K562 (cell line): ENCODE measurements around the gene JMJD1C. TPM values are rescaled to one million over a fixed set of nuclear protein-coding genes. Genes with fewer than 3 reads are reported as not detected.

Source experiments
- BRCA1 ChIP-seq, 2 experiments: fragments of 450-650 bp in 1 of 2; sonication (generic) in 1 of 2; formaldehyde crosslinking in 1 of 2; IDR thresholded peaks; 2 replicates each; pipeline versions ENCODE4 v1.5.0 to v1.6.1; 2017 to 2020; ENCODE audit warnings: mild to moderate bottlenecking in 1 of 2, missing genetic modification reagents in 1 of 2
- CHD7 ChIP-seq: fragments of 200-600 bp; sonication (generic); IDR thresholded peaks from one replicate; pipeline ENCODE4 v1.6.1; 2012; ENCODE audit warnings: mild to moderate bottlenecking, low read depth, low read length, inconsistent platforms
- COPS2 ChIP-seq: fragments of 450-650 bp; conservative IDR thresholded peaks from 2 replicates; pipeline ENCODE4 v1.6.1; 2016; ENCODE audit warnings: mild to moderate bottlenecking, moderate library complexity
- FOXA3 ChIP-seq, 2 experiments: fragments of 450-650 bp in 1 of 2; sonication (generic) in 1 of 2; formaldehyde crosslinking; IDR thresholded peaks in 1 of 2; conservative IDR thresholded peaks in 1 of 2; 2 replicates each; pipeline versions ENCODE4 v1.4.0 to v1.8.0; 2020 to 2022; ENCODE audit warnings: mild to moderate bottlenecking in 2 of 2, missing genetic modification reagents in 1 of 2
- FOXK2 ChIP-seq, 2 experiments: fragments of 450-650 bp; IDR thresholded peaks in 1 of 2; conservative IDR thresholded peaks in 1 of 2; 2 replicates each; pipeline ENCODE4 v1.6.1; 2016; ENCODE audit warnings: low read depth in 2 of 2, mild to moderate bottlenecking in 1 of 2
- HNRNPUL1 ChIP-seq: fragments of 200-400 bp; formaldehyde crosslinking; IDR thresholded peaks from 2 replicates; pipeline ENCODE4 v1.6.1; 2017; ENCODE audit warnings: low read length
- NFRKB ChIP-seq: fragments of 450-650 bp; IDR thresholded peaks from 2 replicates; pipeline ENCODE4 v1.6.1; 2016; ENCODE audit warnings: low read depth
- NONO ChIP-seq, 2 experiments: fragments of 200-400 bp in 1 of 2; fragments of 450-650 bp in 1 of 2; formaldehyde crosslinking in 1 of 2; IDR thresholded peaks; 2 replicates each; pipeline ENCODE4 v1.6.1; 2017; ENCODE audit warnings: low read depth in 2 of 2, mild to moderate bottlenecking in 2 of 2, moderate library complexity in 2 of 2, low read length in 1 of 2
- RBM14 ChIP-seq: fragments of 200-400 bp; formaldehyde crosslinking; IDR thresholded peaks from 2 replicates; pipeline ENCODE4 v1.6.1; 2018; ENCODE audit warnings: low read depth, mild to moderate bottlenecking, low read length, moderate library complexity, borderline replicate concordance; ENCODE audit not compliant: insufficient read depth
- SUPT5H ChIP-seq: fragments of 450-650 bp; IDR thresholded peaks from 2 replicates; pipeline ENCODE4 v1.6.1; 2016
- ZNF24 ChIP-seq: fragments of 450-650 bp; IDR thresholded peaks from 2 replicates; pipeline ENCODE4 v1.6.1; 2016
- ZNF445 ChIP-seq: fragments of 250-450 bp; sonication (Bioruptor Pico); IDR thresholded peaks from 2 replicates; pipeline ENCODE4 v1.4.0; 2020; ENCODE audit warnings: low read depth, mild to moderate bottlenecking, moderate library complexity
- polyA plus RNA-seq, 8 experiments: library from polyadenylated mRNA; depleted of rRNA in 4 of 8; stranded (reverse) in 5 of 8; unstranded in 3 of 8; fragments of >200 nt; fragmentation: Nextera tagmentation in 2 of 8; fragmentation: Illumina TruSeq in 1 of 8; extraction: Ambion mirVana in 2 of 8; extraction: Trizol in 1 of 8; gene quantifications; 2 replicates each; pipeline versions ENCODE4 v1.2.1 to v1.2.3, GENCODE V29; 2011 to 2014; ENCODE audit warnings: inconsistent platforms in 1 of 8, missing spikeins in 1 of 8
- total RNA-seq, 7 experiments: library from RNA; depleted of rRNA in 6 of 7; stranded (reverse); fragments of >200 nt in 6 of 7; fragmentation: Illumina TruSeq in 2 of 7; extraction: Trizol in 2 of 7; gene quantifications; 2 replicates each; pipeline versions ENCODE4 v1.2.1 to v1.2.3, GENCODE V29; 2011 to 2021; ENCODE audit warnings: low replicate concordance in 1 of 7
- TF ChIP-seq, protein P1 (sequence below): fragments of 450-650 bp; IDR thresholded peaks from 2 replicates; pipeline ENCODE4 v1.7.0; 2016; ENCODE audit warnings: borderline replicate concordance

JMJD1C gene
- total and polyA plus RNA-seq, 9 of the 15 experiments (the other 6 are each of a cell fraction or from before 2014, with no cell fraction given) = 25.3 to 68.0 (median 47.2) TPM

DNA sequence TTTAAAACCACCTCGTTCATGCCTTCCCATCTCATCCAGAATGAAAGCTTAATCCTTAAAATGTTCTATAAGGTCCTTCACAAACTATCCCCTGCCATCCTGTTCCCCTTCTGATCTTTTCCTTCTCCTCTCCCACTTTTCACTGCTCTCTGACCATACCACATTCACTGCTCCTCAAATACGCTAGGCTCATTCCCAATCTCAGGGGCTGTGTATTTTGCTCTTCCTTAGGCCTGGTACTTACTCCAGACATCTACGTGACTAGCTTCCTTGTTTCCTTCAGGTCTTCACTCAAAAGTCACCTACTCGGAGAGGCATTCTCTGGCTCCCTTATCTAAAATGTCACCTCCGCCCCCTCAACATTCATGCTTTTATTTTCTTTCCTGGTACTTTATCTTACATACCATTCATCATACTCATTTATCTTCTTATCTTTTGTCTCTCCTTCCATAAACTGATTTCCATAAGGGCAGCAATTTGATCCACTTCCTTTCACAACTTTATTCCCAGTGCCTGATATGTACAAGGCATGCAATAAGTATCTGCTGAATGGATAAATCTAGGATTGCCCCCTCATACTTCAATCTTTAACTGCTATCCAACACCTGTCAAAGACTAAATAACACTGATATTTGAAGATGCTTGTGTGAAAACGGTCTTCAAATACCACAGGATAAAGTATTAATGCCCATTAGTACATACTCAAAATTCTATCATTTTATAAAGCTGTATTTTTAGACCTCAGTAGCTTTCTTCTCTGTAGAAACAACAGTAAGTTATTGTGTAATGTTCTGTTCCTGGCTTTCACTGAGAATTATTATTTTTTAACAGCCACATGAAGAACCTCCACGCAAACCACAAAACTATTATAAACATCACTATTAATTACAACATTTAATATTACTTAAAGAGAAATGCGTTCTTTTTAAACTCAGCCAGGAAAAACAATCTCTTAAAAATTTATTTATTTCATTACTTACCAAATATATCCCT, 27.0 kb downstream of the JMJD1C start (continued):
- TF ChIP-seq CHD7 (no peak), RBM14 (no peak), NONO (IDR thresholded peaks at IDR 0.05; ENCODE audit: low read depth in 2 of 2, low read length in 1 of 2) (no peak), ZNF445 (CRISPR knock-in tag) (no peak), COPS2 (no peak), NFRKB (no peak), FOXA3 (CRISPR knock-in tag; conservative IDR thresholded peaks at IDR 0.05 in 1 of 2, IDR thresholded peaks at IDR 0.05 in 1 of 2) (no peak), SUPT5H (no peak), ZNF24 (no peak), FOXK2 (conservative IDR thresholded peaks at IDR 0.05 in 1 of 2, IDR thresholded peaks at IDR 0.05 in 1 of 2; ENCODE audit: low read depth in 2 of 2) (no peak), HNRNPUL1 (no peak), BRCA1 (IDR thresholded peaks at IDR 0.05) (no peak), BRCA1 (CRISPR knock-in tag; IDR thresholded peaks at IDR 0.05) (no peak)
- TF ChIP-seq, protein P1, sequence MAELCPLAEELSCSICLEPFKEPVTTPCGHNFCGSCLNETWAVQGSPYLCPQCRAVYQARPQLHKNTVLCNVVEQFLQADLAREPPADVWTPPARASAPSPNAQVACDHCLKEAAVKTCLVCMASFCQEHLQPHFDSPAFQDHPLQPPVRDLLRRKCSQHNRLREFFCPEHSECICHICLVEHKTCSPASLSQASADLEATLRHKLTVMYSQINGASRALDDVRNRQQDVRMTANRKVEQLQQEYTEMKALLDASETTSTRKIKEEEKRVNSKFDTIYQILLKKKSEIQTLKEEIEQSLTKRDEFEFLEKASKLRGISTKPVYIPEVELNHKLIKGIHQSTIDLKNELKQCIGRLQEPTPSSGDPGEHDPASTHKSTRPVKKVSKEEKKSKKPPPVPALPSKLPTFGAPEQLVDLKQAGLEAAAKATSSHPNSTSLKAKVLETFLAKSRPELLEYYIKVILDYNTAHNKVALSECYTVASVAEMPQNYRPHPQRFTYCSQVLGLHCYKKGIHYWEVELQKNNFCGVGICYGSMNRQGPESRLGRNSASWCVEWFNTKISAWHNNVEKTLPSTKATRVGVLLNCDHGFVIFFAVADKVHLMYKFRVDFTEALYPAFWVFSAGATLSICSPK = no peak
